Measurements from ENCODE around the gene CADPS.

CADPS gene

DNA sequence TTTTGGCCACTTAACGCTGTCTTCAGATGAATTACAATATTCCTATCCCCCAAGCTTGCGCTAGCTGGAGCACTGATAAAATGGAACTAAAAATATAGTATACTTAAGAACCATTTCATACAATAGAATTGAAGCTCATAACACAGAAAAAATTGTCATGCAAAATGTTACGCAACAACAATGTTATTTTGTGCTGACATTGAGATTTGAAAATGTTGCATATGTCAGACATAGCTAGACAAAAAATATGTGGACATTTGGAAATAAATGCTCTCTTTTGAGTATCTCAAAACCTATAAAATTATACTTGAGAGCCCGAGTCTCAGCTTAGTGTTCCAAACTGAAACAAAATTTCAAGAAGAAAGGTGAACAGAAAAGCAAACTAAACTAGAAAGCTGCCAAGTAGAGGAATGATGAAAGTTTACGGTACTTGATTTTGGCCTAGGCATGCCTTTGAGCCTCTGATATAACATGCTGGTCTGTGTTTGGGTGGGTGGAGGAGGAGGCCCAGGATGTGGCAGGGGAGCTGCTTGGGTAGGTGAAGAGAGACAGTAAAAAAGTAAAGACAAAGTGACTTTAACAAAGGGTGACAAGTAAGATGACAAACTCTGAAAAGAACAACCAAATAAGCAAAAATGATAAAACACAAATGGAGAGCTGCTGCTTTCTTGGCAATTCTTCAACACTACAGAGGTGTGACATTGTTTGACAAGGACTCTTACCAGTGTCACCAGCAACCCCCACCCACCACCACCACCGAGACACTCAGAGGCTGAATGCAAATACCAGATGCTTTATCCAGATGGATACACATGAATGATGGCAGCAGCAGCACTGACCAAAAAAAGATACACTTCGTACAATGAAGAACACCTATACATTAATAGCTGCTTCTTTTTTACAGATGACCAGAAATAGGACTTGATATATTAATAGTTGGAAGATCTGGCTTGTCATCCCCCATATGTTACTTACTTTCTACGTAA lies 372.6 kb downstream of the CADPS start:
- DNase-seq (ENCODE audit: low read depth in 2 of 2), result no peak
- TF ChIP-seq, protein P1, sequence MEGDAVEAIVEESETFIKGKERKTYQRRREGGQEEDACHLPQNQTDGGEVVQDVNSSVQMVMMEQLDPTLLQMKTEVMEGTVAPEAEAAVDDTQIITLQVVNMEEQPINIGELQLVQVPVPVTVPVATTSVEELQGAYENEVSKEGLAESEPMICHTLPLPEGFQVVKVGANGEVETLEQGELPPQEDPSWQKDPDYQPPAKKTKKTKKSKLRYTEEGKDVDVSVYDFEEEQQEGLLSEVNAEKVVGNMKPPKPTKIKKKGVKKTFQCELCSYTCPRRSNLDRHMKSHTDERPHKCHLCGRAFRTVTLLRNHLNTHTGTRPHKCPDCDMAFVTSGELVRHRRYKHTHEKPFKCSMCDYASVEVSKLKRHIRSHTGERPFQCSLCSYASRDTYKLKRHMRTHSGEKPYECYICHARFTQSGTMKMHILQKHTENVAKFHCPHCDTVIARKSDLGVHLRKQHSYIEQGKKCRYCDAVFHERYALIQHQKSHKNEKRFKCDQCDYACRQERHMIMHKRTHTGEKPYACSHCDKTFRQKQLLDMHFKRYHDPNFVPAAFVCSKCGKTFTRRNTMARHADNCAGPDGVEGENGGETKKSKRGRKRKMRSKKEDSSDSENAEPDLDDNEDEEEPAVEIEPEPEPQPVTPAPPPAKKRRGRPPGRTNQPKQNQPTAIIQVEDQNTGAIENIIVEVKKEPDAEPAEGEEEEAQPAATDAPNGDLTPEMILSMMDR (IDR thresholded peaks at IDR 0.05; ENCODE audit: low read depth, low read length), result no peak
- no peak overlapping the region for H3K4me3 ChIP-seq (replicated peaks in 1 of 2; ENCODE audit: low read depth in 2 of 2, low read length in 2 of 2)

DNA sequence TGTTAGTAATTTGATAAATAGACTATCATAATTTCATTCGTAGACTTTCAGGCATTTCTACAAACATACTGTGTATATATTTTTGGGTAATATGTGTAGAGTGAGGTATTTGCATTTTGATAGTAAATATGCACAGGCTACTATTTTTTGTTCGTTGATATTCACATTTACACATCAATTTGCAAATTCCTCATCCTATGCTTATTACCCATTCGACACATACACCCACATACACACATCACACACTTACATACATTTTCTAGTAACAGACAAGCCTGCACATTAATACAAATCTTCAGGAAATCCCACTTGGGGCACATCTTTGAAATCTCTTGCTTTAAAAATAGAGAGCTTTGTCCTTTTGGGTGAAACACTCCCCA lies 373.9 kb downstream of the CADPS start:
- TF ChIP-seq, protein P1 (IDR thresholded peaks at IDR 0.05; ENCODE audit: low read depth, low read length), result no peak
- DNase-seq (ENCODE audit: low read depth in 2 of 2), result no peak
- H3K4me3 ChIP-seq (replicated peaks in 1 of 2; ENCODE audit: low read depth in 2 of 2, low read length in 2 of 2), result no peak overlapping the region

DNA sequence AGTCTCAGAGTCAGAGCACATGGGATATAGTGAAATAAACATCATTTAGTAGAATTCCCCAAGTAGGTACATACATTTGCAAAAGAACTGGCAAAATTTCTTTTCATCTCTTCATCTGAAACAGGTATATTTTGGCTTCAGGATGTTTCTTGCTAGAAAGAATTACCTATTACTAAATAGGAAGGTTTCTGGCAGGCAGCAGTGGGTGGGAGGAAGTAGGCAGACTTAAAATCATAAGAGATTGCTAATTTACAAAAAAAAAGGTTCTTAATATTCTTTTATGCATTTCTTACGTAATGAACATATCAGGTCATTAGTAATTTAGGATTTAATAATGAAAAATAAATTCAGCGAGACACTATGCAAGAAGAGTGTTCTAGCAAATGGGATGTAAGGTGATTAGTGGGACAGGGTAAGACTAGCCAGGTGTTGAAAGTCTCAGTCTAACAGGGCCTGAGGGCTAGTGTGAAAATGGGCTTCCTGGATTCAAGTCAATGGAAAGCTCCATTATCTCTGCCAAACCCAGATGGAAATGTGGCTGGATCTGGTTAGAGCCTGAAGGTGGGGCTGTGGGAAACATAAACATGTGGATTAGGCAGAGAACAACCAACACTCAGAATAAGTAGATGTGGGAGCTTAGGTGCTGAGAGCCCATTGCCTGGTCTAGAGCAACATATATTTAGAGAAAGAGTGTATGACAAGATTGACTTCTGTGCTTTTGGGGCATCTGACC lies 374.5 kb downstream of the CADPS start:
- TF ChIP-seq, protein P1 (IDR thresholded peaks at IDR 0.05; ENCODE audit: low read depth, low read length), result no peak
- no peak overlapping the region for H3K4me3 ChIP-seq (replicated peaks in 1 of 2; ENCODE audit: low read depth in 2 of 2, low read length in 2 of 2)
- DNase-seq (ENCODE audit: low read depth in 2 of 2), result no peak

DNA sequence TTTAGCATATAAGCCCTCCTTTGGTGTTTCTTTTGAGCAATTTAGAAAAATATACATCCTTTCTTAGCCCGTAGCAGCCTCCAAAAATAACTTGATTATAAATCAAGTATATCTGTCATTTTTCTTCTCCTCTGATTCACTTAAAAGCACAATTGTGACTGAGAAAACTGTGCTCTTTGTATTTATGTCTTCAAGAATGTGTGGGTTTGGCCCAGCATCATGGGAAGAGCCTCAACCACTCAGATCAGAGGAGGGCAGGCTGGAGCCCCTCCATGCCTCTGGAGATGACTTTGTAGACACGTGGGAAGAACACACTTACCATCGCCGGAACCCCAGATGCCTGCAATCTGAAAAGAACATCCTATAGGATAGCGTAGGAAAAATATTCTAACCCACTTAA lies 378.1 kb downstream of the CADPS start:
- no peak for DNase-seq (ENCODE audit: low read depth in 2 of 2)
- no peak overlapping the region for H3K4me3 ChIP-seq (replicated peaks in 1 of 2; ENCODE audit: low read depth in 2 of 2, low read length in 2 of 2)
- TF ChIP-seq, protein P1 (IDR thresholded peaks at IDR 0.05; ENCODE audit: low read depth, low read length), result no peak

DNA sequence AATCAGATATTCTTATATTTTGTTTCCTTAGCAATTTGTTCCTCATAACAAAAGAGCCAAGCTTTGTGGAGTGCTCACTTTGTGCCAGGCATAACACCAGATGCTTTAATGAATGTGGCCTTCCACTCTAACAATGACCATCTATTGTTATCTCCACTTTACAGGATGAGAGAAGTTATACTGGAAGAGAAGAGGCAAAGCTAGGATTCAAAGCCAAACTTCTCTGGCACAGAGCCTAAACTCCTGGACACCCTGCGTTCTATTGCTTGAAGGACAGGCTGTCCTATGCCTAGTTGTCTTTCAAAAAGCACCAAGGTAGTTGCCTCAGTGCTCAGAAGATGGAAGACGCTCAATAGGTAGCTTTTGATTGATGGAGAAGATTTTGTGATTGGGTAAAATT lies 378.7 kb downstream of the CADPS start:
- H3K4me3 ChIP-seq (replicated peaks in 1 of 2; ENCODE audit: low read depth in 2 of 2, low read length in 2 of 2), result no peak overlapping the region
- TF ChIP-seq, protein P1 (IDR thresholded peaks at IDR 0.05; ENCODE audit: low read depth, low read length), result no peak
- DNase-seq (ENCODE audit: low read depth in 2 of 2), result no peak

DNA sequence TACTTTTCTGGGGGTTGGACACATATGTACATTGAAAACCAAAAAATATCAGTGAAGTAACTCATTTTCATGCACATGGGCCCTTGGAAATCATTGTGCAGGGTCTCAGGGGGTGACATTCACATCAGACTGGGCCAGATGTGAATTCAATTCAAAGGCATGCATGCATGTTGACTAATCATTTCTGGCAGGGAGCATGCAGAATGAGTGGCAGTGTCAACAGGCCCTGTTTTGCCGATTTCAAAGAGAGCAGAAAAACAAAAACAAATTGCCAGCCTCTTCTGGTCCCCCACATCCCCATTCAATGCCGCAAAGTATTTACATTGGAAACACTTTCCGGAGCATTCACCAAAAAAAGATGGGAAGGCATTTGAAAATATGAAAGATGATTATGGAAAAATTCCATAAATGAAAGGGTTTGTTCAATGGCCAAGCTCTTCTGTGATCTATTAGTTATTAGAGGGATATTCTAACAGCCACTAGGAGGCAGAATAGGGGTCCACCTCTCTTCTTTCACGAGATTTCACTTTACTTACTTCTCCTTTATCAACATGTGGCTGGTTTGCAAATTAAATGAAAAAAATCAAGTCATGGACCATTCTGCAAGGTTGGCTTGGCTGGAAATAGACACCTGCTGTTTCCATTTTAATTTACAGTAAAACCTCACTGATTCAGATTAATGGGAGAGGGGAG lies 382.0 kb downstream of the CADPS start:
- no peak overlapping the region for H3K4me3 ChIP-seq (replicated peaks in 1 of 2; ENCODE audit: low read depth in 2 of 2, low read length in 2 of 2)
- TF ChIP-seq, protein P1 (IDR thresholded peaks at IDR 0.05; ENCODE audit: low read depth, low read length), result peak; percentile 27
- DNase-seq (ENCODE audit: low read depth in 2 of 2), result peak in 1 of 2 donors; percentile 3

Data from cardiac fibroblast (primary cell).